Measurements from ENCODE around the gene KDM2A.

GRCh38 chr11:67271205-67271540 lies 152.1 kb downstream of the KDM2A start:
- no peak for TF ChIP-seq POLR2A (IDR thresholded peaks at IDR 0.05; ENCODE audit: borderline replicate concordance, extremely low read depth, insufficient read depth, insufficient read length)
- no peak for TF ChIP-seq TCF7L2 (IDR thresholded peaks at IDR 0.05; ENCODE audit: borderline replicate concordance, extremely low read depth, insufficient read depth, insufficient read length)
- TF ChIP-seq EZH2 (IDR thresholded peaks at IDR 0.05) = no peak
- TF ChIP-seq, protein P1, sequence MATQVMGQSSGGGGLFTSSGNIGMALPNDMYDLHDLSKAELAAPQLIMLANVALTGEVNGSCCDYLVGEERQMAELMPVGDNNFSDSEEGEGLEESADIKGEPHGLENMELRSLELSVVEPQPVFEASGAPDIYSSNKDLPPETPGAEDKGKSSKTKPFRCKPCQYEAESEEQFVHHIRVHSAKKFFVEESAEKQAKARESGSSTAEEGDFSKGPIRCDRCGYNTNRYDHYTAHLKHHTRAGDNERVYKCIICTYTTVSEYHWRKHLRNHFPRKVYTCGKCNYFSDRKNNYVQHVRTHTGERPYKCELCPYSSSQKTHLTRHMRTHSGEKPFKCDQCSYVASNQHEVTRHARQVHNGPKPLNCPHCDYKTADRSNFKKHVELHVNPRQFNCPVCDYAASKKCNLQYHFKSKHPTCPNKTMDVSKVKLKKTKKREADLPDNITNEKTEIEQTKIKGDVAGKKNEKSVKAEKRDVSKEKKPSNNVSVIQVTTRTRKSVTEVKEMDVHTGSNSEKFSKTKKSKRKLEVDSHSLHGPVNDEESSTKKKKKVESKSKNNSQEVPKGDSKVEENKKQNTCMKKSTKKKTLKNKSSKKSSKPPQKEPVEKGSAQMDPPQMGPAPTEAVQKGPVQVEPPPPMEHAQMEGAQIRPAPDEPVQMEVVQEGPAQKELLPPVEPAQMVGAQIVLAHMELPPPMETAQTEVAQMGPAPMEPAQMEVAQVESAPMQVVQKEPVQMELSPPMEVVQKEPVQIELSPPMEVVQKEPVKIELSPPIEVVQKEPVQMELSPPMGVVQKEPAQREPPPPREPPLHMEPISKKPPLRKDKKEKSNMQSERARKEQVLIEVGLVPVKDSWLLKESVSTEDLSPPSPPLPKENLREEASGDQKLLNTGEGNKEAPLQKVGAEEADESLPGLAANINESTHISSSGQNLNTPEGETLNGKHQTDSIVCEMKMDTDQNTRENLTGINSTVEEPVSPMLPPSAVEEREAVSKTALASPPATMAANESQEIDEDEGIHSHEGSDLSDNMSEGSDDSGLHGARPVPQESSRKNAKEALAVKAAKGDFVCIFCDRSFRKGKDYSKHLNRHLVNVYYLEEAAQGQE (IDR thresholded peaks at IDR 0.05; ENCODE audit: low read depth) = no peak
- TF ChIP-seq EGR1 (IDR thresholded peaks at IDR 0.05; ENCODE audit: low read depth) = no peak
- TF ChIP-seq CBX3 (IDR thresholded peaks at IDR 0.05; ENCODE audit: low read depth) = no peak
- no peak for TF ChIP-seq CTCF (IDR thresholded peaks at IDR 0.05 in 2 of 3, conservative IDR thresholded peaks at IDR 0.05 in 1 of 3; ENCODE audit: borderline replicate concordance in 1 of 3, insufficient read depth in 1 of 3, low read depth in 2 of 3, low read length in 2 of 3)
- no peak for TF ChIP-seq POLR2AphosphoS5 (IDR thresholded peaks at IDR 0.05; ENCODE audit: low read depth, low read length)
- no peak for TF ChIP-seq RAD21 (IDR thresholded peaks at IDR 0.05; ENCODE audit: low read depth)
- TF ChIP-seq ZBTB33 (IDR thresholded peaks at IDR 0.05; ENCODE audit: extremely low read depth, insufficient replicate concordance, low read length) = no peak
- no peak for TF ChIP-seq YY1 (IDR thresholded peaks at IDR 0.05; ENCODE audit: extremely low read depth, insufficient replicate concordance, low read depth, low read length)
- TF ChIP-seq CEBPB (IDR thresholded peaks at IDR 0.05; ENCODE audit: low read depth) = no peak
- TF ChIP-seq EZH2phosphoT487 (IDR thresholded peaks at IDR 0.05; ENCODE audit: borderline replicate concordance) = no peak

Measured in HCT116 (cell line).